MCF 10A (cell line): ENCODE data around the gene CELSR1. TPM values are rescaled to one million over a fixed set of nuclear protein-coding genes. Genes with fewer than 3 reads are reported as not detected.

ENCODE experiments used
- BruUV-seq: library from RNA; stranded (reverse); fragments of 400-500 nt; replicated peaks from 2 replicates; lab custom pipeline; 2021; lab: Mats Ljungman, UMichigan
- CTCF ChIA-PET: fragments of 300-600 bp; sonication (Branson Sonifier 250); formaldehyde crosslinking; extraction: SDS; loops from one replicate; lab custom pipeline; 2021; ENCODE audit warnings: antibody characterized with exemption, inconsistent platforms; lab: Yijun Ruan, JAX
- POLR2A ChIA-PET: fragments of 300-600, 350-650 bp; sonication (Branson Sonifier 250); formaldehyde crosslinking; extraction: SDS; loops from one replicate; lab custom pipeline; 2020; ENCODE audit warnings: antibody characterized with exemption, inconsistent platforms; lab: Yijun Ruan, JAX
- DNase-seq: peaks from one replicate; pipeline ENCODE4 v3.0.0-alpha.2; 2018; ENCODE audit not compliant: unreplicated experiment
- H3K27ac Mint-ChIP-seq: one replicate; pipeline ENCODE4 v1.8.0; 2022; ENCODE audit warnings: mild to moderate bottlenecking, low read depth, mixed read lengths; ENCODE audit not compliant: unreplicated experiment
- H3K27me3 Mint-ChIP-seq: one replicate; pipeline ENCODE4 v1.8.0; 2022; ENCODE audit warnings: mixed read lengths; ENCODE audit not compliant: insufficient read depth, unreplicated experiment
- H3K36me3 Mint-ChIP-seq: one replicate; pipeline ENCODE4 v1.8.0; 2022; ENCODE audit warnings: mild to moderate bottlenecking, moderate library complexity, mixed read lengths; ENCODE audit not compliant: insufficient read depth, unreplicated experiment
- H3K4me1 Mint-ChIP-seq: one replicate; pipeline ENCODE4 v1.8.0; 2022; ENCODE audit warnings: mixed read lengths; ENCODE audit not compliant: insufficient read depth, unreplicated experiment
- H3K4me3 Mint-ChIP-seq: one replicate; pipeline ENCODE4 v1.8.0; 2022; ENCODE audit warnings: mild to moderate bottlenecking, moderate library complexity, mixed read lengths; ENCODE audit not compliant: unreplicated experiment
- H3K9me3 Mint-ChIP-seq: one replicate; pipeline ENCODE4 v1.8.0; 2022; ENCODE audit warnings: mixed read lengths; ENCODE audit not compliant: unreplicated experiment
- intact Hi-C: fragments of 100-400 bp; cut with micrococcal nuclease; formaldehyde crosslinking; loops from 2 replicates; pipeline ENCODE4 v1.14.1; 2022
- total RNA-seq: library from RNA; stranded (reverse); gene quantifications from 2 replicates; pipeline ENCODE4 v1.2.3, GENCODE V29; 2022
- TF ChIP-seq, protein P1 (sequence below): fragments of 200-600 bp; IDR thresholded peaks from one replicate; pipeline ENCODE4 v1.8.0; 2022; ENCODE audit warnings: antibody characterized with exemption, mild to moderate bottlenecking; ENCODE audit not compliant: unreplicated experiment

CELSR1 gene
- total RNA-seq, 1 experiment from 2014 or later, result 49.1 TPM

DNA sequence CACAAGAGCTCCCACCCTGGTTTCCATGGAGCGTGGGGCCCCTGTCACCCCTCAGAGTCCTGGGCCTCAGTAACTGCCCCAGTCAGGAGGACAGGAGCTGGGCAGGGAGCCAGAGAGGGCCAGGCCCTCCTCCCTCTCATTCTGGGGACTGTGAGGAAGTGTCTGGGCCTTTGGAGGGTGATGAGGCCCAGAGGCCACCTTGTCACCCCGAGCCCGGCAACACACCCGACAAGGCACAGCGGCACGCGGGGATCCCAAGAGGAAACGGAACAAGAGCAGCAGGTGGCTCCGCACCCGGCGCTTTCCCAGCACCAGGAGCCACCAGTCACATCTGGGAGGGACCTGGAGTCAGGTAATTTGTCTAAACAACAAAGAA lies 72.1 kb downstream of the CELSR1 start:
- no peak for DNase-seq
- H3K27me3 Mint-ChIP-seq, result no peaks in the 10 kb centered on the region
- TF ChIP-seq, protein P1, sequence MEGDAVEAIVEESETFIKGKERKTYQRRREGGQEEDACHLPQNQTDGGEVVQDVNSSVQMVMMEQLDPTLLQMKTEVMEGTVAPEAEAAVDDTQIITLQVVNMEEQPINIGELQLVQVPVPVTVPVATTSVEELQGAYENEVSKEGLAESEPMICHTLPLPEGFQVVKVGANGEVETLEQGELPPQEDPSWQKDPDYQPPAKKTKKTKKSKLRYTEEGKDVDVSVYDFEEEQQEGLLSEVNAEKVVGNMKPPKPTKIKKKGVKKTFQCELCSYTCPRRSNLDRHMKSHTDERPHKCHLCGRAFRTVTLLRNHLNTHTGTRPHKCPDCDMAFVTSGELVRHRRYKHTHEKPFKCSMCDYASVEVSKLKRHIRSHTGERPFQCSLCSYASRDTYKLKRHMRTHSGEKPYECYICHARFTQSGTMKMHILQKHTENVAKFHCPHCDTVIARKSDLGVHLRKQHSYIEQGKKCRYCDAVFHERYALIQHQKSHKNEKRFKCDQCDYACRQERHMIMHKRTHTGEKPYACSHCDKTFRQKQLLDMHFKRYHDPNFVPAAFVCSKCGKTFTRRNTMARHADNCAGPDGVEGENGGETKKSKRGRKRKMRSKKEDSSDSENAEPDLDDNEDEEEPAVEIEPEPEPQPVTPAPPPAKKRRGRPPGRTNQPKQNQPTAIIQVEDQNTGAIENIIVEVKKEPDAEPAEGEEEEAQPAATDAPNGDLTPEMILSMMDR, result no peak
- BruUV-seq, result no TSS peak
- no peaks in the 10 kb centered on the region for H3K9me3 Mint-ChIP-seq
- H3K36me3 Mint-ChIP-seq, result peaks cover 27% of the 10 kb centered on the region
- intact Hi-C loops, result no loop called here
- no peak overlapping the region for H3K27ac Mint-ChIP-seq
- ChIA-PET POLR2A (no interaction called here), CTCF (no interaction called here)
- H3K4me1 Mint-ChIP-seq, result peaks cover 8% of the 10 kb centered on the region
- no peak overlapping the region for H3K4me3 Mint-ChIP-seq

DNA sequence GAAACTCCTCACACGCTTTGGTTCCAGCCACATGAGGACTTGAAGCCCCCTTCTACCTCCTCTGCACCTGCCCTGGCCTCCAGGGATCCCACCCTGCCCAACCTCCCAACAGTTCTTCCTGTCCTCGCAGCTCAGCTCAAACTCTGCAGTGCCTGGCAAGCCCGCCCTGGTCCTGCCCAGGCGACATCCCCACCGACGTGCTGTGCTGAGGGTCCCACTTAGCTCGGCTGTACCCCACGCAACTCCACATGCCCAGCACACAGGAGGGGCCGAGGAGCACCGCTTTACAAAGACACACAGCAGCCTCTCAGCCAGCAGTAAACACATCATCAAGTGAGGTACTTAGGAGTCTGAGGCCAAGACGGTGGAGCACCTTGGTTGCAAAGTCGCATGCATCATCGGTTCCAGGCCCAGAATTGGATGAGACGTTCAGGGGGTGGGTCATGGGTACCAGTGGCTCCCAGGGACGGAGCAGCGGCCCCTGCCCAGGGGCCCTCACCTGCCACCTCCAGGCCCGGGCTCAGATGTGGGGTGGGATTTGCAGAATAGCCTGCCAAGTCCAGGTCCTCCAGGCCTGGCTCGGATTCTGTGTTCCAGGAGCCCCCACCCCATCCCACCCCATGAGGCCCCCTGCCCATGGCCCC lies 72.6 kb downstream of the CELSR1 start:
- Mint-ChIP-seq H3K4me1 (peaks cover 8% of the 10 kb centered on the region), H3K27me3 (no peaks in the 10 kb centered on the region), H3K27ac (no peak overlapping the region), H3K4me3 (no peak overlapping the region), H3K36me3 (peaks cover 32% of the 10 kb centered on the region), H3K9me3 (no peaks in the 10 kb centered on the region)
- POLR2A ChIA-PET, result no interaction called here
- CTCF ChIA-PET, result no interaction called here
- intact Hi-C loops, result no loop called here
- no peak for DNase-seq
- BruUV-seq, result no TSS peak
- TF ChIP-seq, protein P1, result no peak

DNA sequence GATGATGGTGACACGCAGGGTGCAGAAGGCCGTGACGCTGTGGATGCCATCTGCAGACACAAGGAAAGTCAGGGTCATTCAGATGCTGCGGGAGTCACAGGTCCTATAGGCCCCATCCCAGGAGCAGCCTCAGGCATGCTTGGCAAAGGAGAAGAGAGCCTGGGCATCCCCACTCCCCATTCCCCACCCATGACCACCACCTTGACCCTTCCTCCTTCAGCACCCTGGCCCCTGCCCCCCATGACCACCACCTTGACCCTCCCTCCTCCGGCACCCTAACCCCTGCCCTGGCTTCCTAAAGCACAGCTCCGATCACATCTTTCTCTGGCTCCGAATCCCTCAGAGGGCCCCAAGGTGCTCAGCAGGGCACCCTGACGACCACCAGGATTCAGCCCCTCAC lies 73.1 kb downstream of the CELSR1 start:
- BruUV-seq, result no TSS peak
- no peaks in the 10 kb centered on the region for H3K27me3 Mint-ChIP-seq
- intact Hi-C loops, result no loop called here
- ChIA-PET CTCF (no interaction called here), POLR2A (no interaction called here)
- peaks cover 8% of the 10 kb centered on the region for H3K4me1 Mint-ChIP-seq
- no peak overlapping the region for H3K27ac Mint-ChIP-seq
- no peaks in the 10 kb centered on the region for H3K9me3 Mint-ChIP-seq
- DNase-seq, result no peak
- TF ChIP-seq, protein P1, result no peak
- peaks cover 32% of the 10 kb centered on the region for H3K36me3 Mint-ChIP-seq
- no peak overlapping the region for H3K4me3 Mint-ChIP-seq

DNA sequence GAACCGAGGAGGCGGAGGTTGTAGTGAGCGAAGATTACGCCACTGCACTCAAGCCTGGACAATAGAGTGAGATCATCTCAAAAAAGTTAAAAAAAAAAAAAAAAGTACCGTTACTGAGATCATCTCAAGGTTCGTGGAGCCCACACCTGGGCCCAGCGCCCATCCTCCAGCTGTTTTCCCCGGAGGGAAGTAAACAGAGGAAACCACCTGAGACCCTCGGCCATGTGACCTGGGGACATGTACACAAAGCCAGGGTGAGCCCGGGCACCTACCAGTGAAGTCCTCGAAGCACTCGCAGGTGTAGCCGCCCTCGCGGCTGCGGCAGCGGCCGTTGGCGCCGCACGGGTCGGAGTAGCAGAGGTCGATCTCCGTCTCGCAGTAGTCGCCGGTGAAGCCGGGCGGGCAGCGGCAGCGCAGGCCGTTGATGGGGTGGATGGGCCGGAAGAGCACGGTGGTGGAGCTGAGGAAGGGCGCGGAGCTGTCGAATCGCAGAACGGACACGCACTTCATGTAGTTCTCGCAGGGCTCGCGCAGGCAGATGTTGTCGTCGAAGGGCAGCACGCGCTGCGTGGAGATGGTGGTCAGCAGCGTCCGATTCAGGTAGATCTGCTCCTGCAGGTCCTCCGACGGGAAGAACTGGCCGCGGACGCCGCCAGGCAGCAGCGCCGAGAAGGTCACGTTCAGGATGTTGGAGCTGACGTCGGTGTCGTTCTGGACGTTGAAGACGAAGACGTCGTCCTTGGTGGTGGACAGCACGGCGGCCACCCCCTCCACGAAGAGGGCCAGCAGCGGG lies 73.8 kb downstream of the CELSR1 start:
- ChIA-PET CTCF (interaction anchor here (0.6 kb wide), 2 partner anchors 133 to 226 kb away, joined by 3 to 4 read pairs; no protein-coding TSS in a partner anchor), POLR2A (interaction anchor here (1.1 to 1.8 kb wide), 2 partner anchors 11 to 62 kb away, joined by 3 to 5 read pairs; no protein-coding TSS in a partner anchor)
- no peak overlapping the region for H3K27ac Mint-ChIP-seq
- TF ChIP-seq, protein P1, result no peak
- H3K9me3 Mint-ChIP-seq, result no peaks in the 10 kb centered on the region
- no TSS peak for BruUV-seq
- peaks cover 36% of the 10 kb centered on the region for H3K36me3 Mint-ChIP-seq
- H3K4me1 Mint-ChIP-seq, result peaks cover 8% of the 10 kb centered on the region
- DNase-seq, result peak; percentile 30
- no peaks in the 10 kb centered on the region for H3K27me3 Mint-ChIP-seq
- intact Hi-C loops, result loop anchor here (2.0 kb wide), 1 partner anchor 65 kb away; no protein-coding TSS in a partner anchor
- H3K4me3 Mint-ChIP-seq, result no peak overlapping the region
